ENCODE results near the gene GAP43.

- TF ChIP-seq CTCF (IDR thresholded peaks at IDR 0.05) (no peak), POLR2A (IDR thresholded peaks at IDR 0.05) (no peak)
Measured at GRCh38 chr3:115624029-115624741, 875 bp downstream of the GAP43 start.

Measured in thyroid gland (tissue), 4 donors.